ENCODE data around the gene KCNQ2. TPM values are rescaled to one million over a fixed set of nuclear protein-coding genes. Genes with fewer than 3 reads are reported as not detected.

Gene KCNQ2
- total RNA-seq, 4 donors from 2014 or later, result not detected

GRCh38 chr20:63470410-63470809 lies 2.0 kb downstream of the KCNQ2 start:
- Histone ChIP-seq H3K4me3 (no peak overlapping the region), H3K4me1 (peaks cover 9 to 16% (median 11%) of the 10 kb centered on the region in 3 donors), H3K27ac (no peak overlapping the region), H3K9me3 (no peaks in the 10 kb centered on the region), H3K27me3 (peaks cover 13 to 99% (median 29%) of the 10 kb centered on the region in 4 donors), H3K36me3 (no peaks in the 10 kb centered on the region)
- DNase-seq, result no peak
- 59% methylated on average over 8 of the region's 10 CpGs; no CpG with 5 or more reads in 1 of the 2 donors for WGBS, 2 donors
- TF ChIP-seq, protein P1, sequence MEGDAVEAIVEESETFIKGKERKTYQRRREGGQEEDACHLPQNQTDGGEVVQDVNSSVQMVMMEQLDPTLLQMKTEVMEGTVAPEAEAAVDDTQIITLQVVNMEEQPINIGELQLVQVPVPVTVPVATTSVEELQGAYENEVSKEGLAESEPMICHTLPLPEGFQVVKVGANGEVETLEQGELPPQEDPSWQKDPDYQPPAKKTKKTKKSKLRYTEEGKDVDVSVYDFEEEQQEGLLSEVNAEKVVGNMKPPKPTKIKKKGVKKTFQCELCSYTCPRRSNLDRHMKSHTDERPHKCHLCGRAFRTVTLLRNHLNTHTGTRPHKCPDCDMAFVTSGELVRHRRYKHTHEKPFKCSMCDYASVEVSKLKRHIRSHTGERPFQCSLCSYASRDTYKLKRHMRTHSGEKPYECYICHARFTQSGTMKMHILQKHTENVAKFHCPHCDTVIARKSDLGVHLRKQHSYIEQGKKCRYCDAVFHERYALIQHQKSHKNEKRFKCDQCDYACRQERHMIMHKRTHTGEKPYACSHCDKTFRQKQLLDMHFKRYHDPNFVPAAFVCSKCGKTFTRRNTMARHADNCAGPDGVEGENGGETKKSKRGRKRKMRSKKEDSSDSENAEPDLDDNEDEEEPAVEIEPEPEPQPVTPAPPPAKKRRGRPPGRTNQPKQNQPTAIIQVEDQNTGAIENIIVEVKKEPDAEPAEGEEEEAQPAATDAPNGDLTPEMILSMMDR (IDR thresholded peaks at IDR 0.05), result no peak
- TF ChIP-seq POLR2A (IDR thresholded peaks at IDR 0.05), result no peak
- intact Hi-C loops (cut with DNase I), result no loop called here

DNA sequence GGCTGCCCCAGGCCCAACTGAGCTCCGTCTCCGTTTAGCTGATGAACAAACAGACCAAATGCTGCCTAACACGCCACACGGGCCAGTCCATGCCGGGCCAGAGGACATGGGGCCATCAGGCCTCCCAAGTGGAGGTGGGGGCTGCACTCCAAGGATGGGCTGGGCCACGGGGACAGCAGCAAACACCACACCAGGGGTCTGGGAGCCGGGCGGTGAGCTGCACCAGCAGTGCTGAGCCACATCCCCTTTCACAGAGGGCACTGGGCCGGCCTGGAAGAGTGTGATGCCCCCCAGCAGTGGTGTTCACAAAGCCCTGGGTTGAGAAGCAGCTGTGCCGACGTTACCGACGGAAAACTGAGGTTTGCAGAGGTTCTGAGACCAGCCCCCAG lies 2.7 kb downstream of the KCNQ2 start:
- no peaks in the 10 kb centered on the region for H3K36me3 ChIP-seq
- no peak for TF ChIP-seq POLR2A (IDR thresholded peaks at IDR 0.05)
- TF ChIP-seq, protein P1 (IDR thresholded peaks at IDR 0.05), result no peak
- H3K4me1 ChIP-seq, result peaks cover 9 to 16% (median 11%) of the 10 kb centered on the region in 3 donors
- intact Hi-C loops (cut with DNase I), result no loop called here
- no peak for DNase-seq
- no peak overlapping the region for H3K4me3 ChIP-seq
- peaks cover 13 to 99% (median 26%) of the 10 kb centered on the region in 4 donors for H3K27me3 ChIP-seq
- no peaks in the 10 kb centered on the region for H3K9me3 ChIP-seq
- H3K27ac ChIP-seq, result no peak overlapping the region
- WGBS, 2 donors, result 70% methylated on average over 3 of the region's 13 CpGs; no CpG with 5 or more reads in 1 of the 2 donors

- Histone ChIP-seq H3K27ac (no peak overlapping the region), H3K27me3 (peaks cover 13 to 99% (median 24%) of the 10 kb centered on the region in 4 donors), H3K4me3 (no peak overlapping the region), H3K36me3 (no peaks in the 10 kb centered on the region), H3K9me3 (no peaks in the 10 kb centered on the region), H3K4me1 (peaks cover 9 to 16% (median 11%) of the 10 kb centered on the region in 3 donors)
- intact Hi-C loops (cut with DNase I), result no loop called here
- no peak for DNase-seq
- TF ChIP-seq POLR2A (IDR thresholded peaks at IDR 0.05), result no peak
- TF ChIP-seq, protein P1 (IDR thresholded peaks at IDR 0.05), result no peak
- WGBS, 2 donors, result 33 to 68% methylated on average over 1 to 5 of the region's 22 CpGs
Measured at GRCh38 chr20:63469019-63469712, 3.3 kb downstream of the KCNQ2 start.

DNA sequence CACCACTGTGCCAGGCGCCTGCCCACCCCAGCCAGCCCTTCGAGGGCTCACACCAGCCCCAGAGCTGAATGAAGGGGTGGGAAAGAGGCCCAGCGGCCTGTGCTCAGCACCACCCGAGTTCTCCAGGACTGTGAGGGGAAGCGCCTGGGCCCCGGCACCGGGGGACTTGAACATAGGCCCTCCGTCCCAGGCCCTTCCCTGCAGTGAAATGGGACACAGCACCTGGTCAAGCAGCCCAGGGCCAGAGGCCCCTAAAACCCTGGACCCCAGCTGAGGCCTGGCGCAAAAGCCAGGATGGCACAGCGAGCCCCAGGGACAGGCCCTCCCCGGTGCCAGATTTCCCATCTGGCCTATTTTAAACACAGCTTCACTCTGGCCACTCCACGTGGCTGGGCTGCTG lies 4.0 kb downstream of the KCNQ2 start:
- H3K36me3 ChIP-seq, result no peaks in the 10 kb centered on the region
- no peak for TF ChIP-seq POLR2A (IDR thresholded peaks at IDR 0.05)
- TF ChIP-seq, protein P1 (IDR thresholded peaks at IDR 0.05), result no peak
- H3K4me3 ChIP-seq, result no peak overlapping the region
- no peak for DNase-seq
- peaks cover 9 to 16% (median 11%) of the 10 kb centered on the region in 3 donors for H3K4me1 ChIP-seq
- no peaks in the 10 kb centered on the region for H3K9me3 ChIP-seq
- H3K27ac ChIP-seq, result no peak overlapping the region
- intact Hi-C loops (cut with DNase I), result no loop called here
- H3K27me3 ChIP-seq, result peaks cover 13 to 99% (median 21%) of the 10 kb centered on the region in 4 donors
- 57 to 100% methylated on average over 1 to 4 of the region's 12 CpGs for WGBS, 2 donors

DNA sequence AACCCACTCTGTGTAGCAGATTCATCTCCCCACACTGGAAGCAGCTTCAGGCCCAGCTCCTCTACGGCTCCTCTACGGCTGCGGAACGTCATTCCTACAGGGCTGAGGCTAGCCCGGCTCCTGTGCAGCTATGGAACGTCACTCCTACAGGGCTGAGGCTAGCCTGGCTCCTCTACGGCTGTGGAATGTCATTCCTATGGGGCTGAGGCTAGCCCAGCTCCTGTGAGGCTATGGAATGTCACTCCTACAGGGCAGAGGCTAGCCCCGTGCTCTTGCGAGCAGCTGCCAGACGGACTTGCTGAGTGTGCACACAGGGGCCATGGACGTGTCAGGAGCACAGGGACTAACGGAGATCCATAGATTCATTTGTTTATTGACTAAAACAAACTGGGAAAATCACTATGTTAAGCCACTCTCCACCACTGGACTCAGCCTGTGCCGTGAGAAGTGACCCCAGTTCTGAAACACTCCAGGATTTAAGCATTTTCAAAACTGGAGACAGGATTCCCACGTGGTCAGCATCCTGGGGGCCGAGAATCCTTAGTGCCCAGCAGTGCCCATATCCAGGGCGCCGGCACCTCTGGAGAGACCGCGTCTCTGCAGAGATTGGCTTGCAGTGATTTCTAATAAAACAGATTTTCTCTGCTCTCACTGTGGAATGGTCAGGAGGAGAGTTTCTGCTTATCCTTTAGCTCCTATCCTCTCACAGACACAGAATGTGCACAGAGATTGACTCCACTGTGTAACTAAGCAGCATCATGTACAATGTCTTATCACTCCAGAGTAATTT lies 5.0 kb downstream of the KCNQ2 start:
- DNase-seq, result no peak
- H3K9me3 ChIP-seq, result no peaks in the 10 kb centered on the region
- WGBS, 2 donors, result 69 to 77% methylated on average over 4 to 13 of the region's 19 CpGs
- no peak for TF ChIP-seq POLR2A (IDR thresholded peaks at IDR 0.05)
- TF ChIP-seq, protein P1 (IDR thresholded peaks at IDR 0.05), result no peak
- intact Hi-C loops (cut with DNase I), result no loop called here
- no peaks in the 10 kb centered on the region for H3K36me3 ChIP-seq
- peaks cover 13 to 99% (median 18%) of the 10 kb centered on the region in 4 donors for H3K27me3 ChIP-seq
- no peak overlapping the region for H3K4me3 ChIP-seq
- peaks cover 9 to 16% (median 10%) of the 10 kb centered on the region in 3 donors for H3K4me1 ChIP-seq
- H3K27ac ChIP-seq, result no peak overlapping the region
